Measurements from ENCODE around the gene NLRP13.

NLRP13 gene

GRCh38 chr19:55858969-55859368 is 73.2 kb downstream of the NLRP13 start:
- DNase-seq: no peak
- Mint-ChIP-seq H3K4me3 (no peak overlapping the region), H3K9me3 (peaks cover 38% of the 10 kb centered on the region), H3K27me3 (no peaks in the 10 kb centered on the region), H3K4me1 (no peaks in the 10 kb centered on the region), H3K36me3 (no peaks in the 10 kb centered on the region), H3K27ac (no peak overlapping the region)
- CTCF ChIA-PET: no interaction called here

- DNase-seq: no peak
- no peaks in the 10 kb centered on the region for H3K27me3 Mint-ChIP-seq
- no peak overlapping the region for H3K27ac Mint-ChIP-seq
- H3K4me1 Mint-ChIP-seq: no peaks in the 10 kb centered on the region
- H3K9me3 Mint-ChIP-seq: peaks cover 40% of the 10 kb centered on the region
- no peaks in the 10 kb centered on the region for H3K36me3 Mint-ChIP-seq
- CTCF ChIA-PET: no interaction called here
- no peak overlapping the region for H3K4me3 Mint-ChIP-seq
These were observed 73.7 kb downstream of the NLRP13 start for GRCh38 chr19:55858401-55858800.

- Mint-ChIP-seq H3K9me3 (peaks cover 39% of the 10 kb centered on the region), H3K27ac (no peak overlapping the region)
- CTCF ChIA-PET: no interaction called here
These were observed 74.2 kb downstream of the NLRP13 start for GRCh38 chr19:55857974-55858373.

GRCh38 chr19:55857149-55857548 is 75.0 kb downstream of the NLRP13 start:
- no peak overlapping the region for H3K4me3 Mint-ChIP-seq
- H3K9me3 Mint-ChIP-seq: peaks cover 40% of the 10 kb centered on the region
- H3K27ac Mint-ChIP-seq: no peak overlapping the region
- CTCF ChIA-PET: no interaction called here
- H3K36me3 Mint-ChIP-seq: no peaks in the 10 kb centered on the region
- no peak for DNase-seq
- H3K27me3 Mint-ChIP-seq: no peaks in the 10 kb centered on the region
- no peaks in the 10 kb centered on the region for H3K4me1 Mint-ChIP-seq

More at GRCh38 chr19:55857974-55858373, 74.2 kb downstream of the NLRP13 start:
- no peak for DNase-seq
- Mint-ChIP-seq H3K4me1 (no peaks in the 10 kb centered on the region), H3K36me3 (no peaks in the 10 kb centered on the region), H3K27me3 (no peaks in the 10 kb centered on the region), H3K4me3 (no peak overlapping the region)

GRCh38 chr19:55855160-55855559 is 77.0 kb downstream of the NLRP13 start:
- Mint-ChIP-seq H3K36me3 (no peaks in the 10 kb centered on the region), H3K27ac (no peak overlapping the region), H3K9me3 (peaks cover 36% of the 10 kb centered on the region), H3K4me3 (no peak overlapping the region), H3K27me3 (no peaks in the 10 kb centered on the region), H3K4me1 (no peaks in the 10 kb centered on the region)
- CTCF ChIA-PET: no interaction called here
- no peak for DNase-seq
